Muscle of arm (tissue), 12 donors: ENCODE results near the gene BEGAIN. TPM values are rescaled to one million over a fixed set of nuclear protein-coding genes. Genes with fewer than 3 reads are reported as not detected.

Source experiments
- DNase-seq: peaks from one replicate; pipeline ENCODE4 v3.0.0-alpha.2; 2013
- polyA plus RNA-seq, 12 donors: library from polyadenylated mRNA; unstranded; fragments of 120-200 nt; gene quantifications; one replicate each; pipeline ENCODE4 v1.2.1, GENCODE V29; 2013; ENCODE audit not compliant: insufficient read length in 12 of 12

BEGAIN gene
- polyA plus RNA-seq, 12 donors = 1.8 to 6.4 (median 4.3) TPM; not detected in 1

- DNase-seq = no peak
Observed at GRCh38 chr14:100537446-100538350, 49.5 kb downstream of the BEGAIN start.

GRCh38 chr14:100536721-100537445, 50.3 kb downstream of the BEGAIN start:
- no peak for DNase-seq

GRCh38 chr14:100536121-100536510, 51.1 kb downstream of the BEGAIN start:
- no peak for DNase-seq

GRCh38 chr14:100535287-100536120, 51.7 kb downstream of the BEGAIN start:
- DNase-seq = no peak

- DNase-seq = no peak
Observed at GRCh38 chr14:100534528-100535286, 52.5 kb downstream of the BEGAIN start.

- no peak for DNase-seq
Observed at GRCh38 chr14:100533656-100534485, 53.3 kb downstream of the BEGAIN start.

- DNase-seq = no peak
Observed at GRCh38 chr14:100532906-100533655, 54.1 kb downstream of the BEGAIN start.

- DNase-seq = no peak
Observed at GRCh38 chr14:100532154-100532861, 54.9 kb downstream of the BEGAIN start.

- no peak for DNase-seq
Observed at GRCh38 chr14:100531152-100532121, 55.8 kb downstream of the BEGAIN start.

- DNase-seq = no peak
Observed at GRCh38 chr14:100530270-100531072, 56.7 kb downstream of the BEGAIN start.

- no peak for DNase-seq
Observed at GRCh38 chr14:100529561-100530031, 57.6 kb downstream of the BEGAIN start.

- no peak for DNase-seq
Observed at GRCh38 chr14:100528962-100529560, 58.2 kb downstream of the BEGAIN start.

GRCh38 chr14:100526632-100527031, 60.6 kb downstream of the BEGAIN start:
- no peak for DNase-seq

- no peak for DNase-seq
Observed at GRCh38 chr14:100526057-100526456, 61.2 kb downstream of the BEGAIN start.

GRCh38 chr14:100525615-100526014, 61.6 kb downstream of the BEGAIN start:
- no peak for DNase-seq

GRCh38 chr14:100524933-100525243, 62.3 kb downstream of the BEGAIN start:
- DNase-seq = no peak
